Spinal cord (tissue), 10 donors: ENCODE results near the gene NFAT5. TPM values are rescaled to one million over a fixed set of nuclear protein-coding genes. Genes with fewer than 3 reads are reported as not detected.
"Not testable (repeated sequence)": the region's sequence is repeated elsewhere in the genome, so short reads cannot be mapped to it uniquely, and the experiment has no call there.

Experiments used
- DNase-seq, 6 donors: peaks; one replicate each; pipeline versions ENCODE4 v3.0.0 to v3.0.0-alpha.2; 2013 to 2015; ENCODE audit warnings: low spot score in 6 of 6, low read depth in 4 of 6
- H3K27ac ChIP-seq: one replicate; pipeline ENCODE4 v1.5.1; 2013; ENCODE audit warnings: low read depth, low read length, control low read depth
- H3K27me3 ChIP-seq: one replicate; pipeline ENCODE4 v1.6.1; 2013; ENCODE audit warnings: low read length; ENCODE audit not compliant: control insufficient read depth, insufficient read depth
- H3K36me3 ChIP-seq: one replicate; pipeline ENCODE4 v1.6.1; 2013; ENCODE audit warnings: low read length; ENCODE audit not compliant: control insufficient read depth, insufficient read depth
- H3K4me1 ChIP-seq: one replicate; pipeline ENCODE4 v1.6.1; 2013; ENCODE audit warnings: low read length; ENCODE audit not compliant: control insufficient read depth, insufficient read depth
- H3K4me3 ChIP-seq: one replicate; pipeline ENCODE4 v1.5.1; 2013; ENCODE audit warnings: low read depth, low read length, control low read depth
- H3K9me3 ChIP-seq: one replicate; pipeline ENCODE4 v1.6.1; 2013; ENCODE audit warnings: low read length; ENCODE audit not compliant: control insufficient read depth, insufficient read depth
- WGBS: methylation state at CpG from one replicate; pipeline ENCODE4 v1.1.5; 2013; ENCODE audit warnings: missing lambda C conversion rate; ENCODE audit not compliant: insufficient coverage; 5-methylcytosine and 5-hydroxymethylcytosine counted together
- polyA plus RNA-seq, 2 donors: library from polyadenylated mRNA; unstranded; fragments of 120-200 nt; gene quantifications; one replicate each; pipeline ENCODE4 v1.2.1, GENCODE V29; 2013; ENCODE audit not compliant: insufficient read length in 2 of 2
- total RNA-seq, 2 donors: library from RNA; depleted of rRNA in 1 of 2; stranded (reverse); fragments of 120-200 nt in 1 of 2; fragments of >200 nt in 1 of 2; gene quantifications; one replicate each; pipeline versions ENCODE4 v1.2.3 to v1.2.4, GENCODE V29; 2013 to 2014
- donor health status: healthy.

Gene NFAT5
- total and polyA plus RNA-seq, 4 donors, result 14.7 to 44.9 (median 26.4) TPM

GRCh38 chr16:69564845-69565670 is 708 bp upstream of the NFAT5 start:
- Histone ChIP-seq H3K36me3 (no peaks in the 10 kb centered on the region), H3K4me3 (peak overlapping the region; percentile 64), H3K9me3 (no peaks in the 10 kb centered on the region), H3K27ac (peak overlapping the region; percentile 84), H3K4me1 (peaks cover 5% of the 10 kb centered on the region), H3K27me3 (no peaks in the 10 kb centered on the region)
- WGBS, result 0% methylated on average over 17 of the region's 31 CpGs
- DNase-seq, result peak in 2 of 6 donors; percentile 4 to 52

- Histone ChIP-seq H3K27me3 (no peaks in the 10 kb centered on the region), H3K36me3 (no peaks in the 10 kb centered on the region), H3K9me3 (no peaks in the 10 kb centered on the region), H3K4me3 (peak overlapping the region; percentile 64), H3K27ac (peak overlapping the region; percentile 97), H3K4me1 (peaks cover 5% of the 10 kb centered on the region)
- peak in 1 of 6 donors; percentile 74 for DNase-seq
- WGBS, result under 1% methylated on average over 71 of the region's 75 CpGs
Observed at GRCh38 chr16:69566240-69566980, 644 bp downstream of the NFAT5 start.

DNA sequence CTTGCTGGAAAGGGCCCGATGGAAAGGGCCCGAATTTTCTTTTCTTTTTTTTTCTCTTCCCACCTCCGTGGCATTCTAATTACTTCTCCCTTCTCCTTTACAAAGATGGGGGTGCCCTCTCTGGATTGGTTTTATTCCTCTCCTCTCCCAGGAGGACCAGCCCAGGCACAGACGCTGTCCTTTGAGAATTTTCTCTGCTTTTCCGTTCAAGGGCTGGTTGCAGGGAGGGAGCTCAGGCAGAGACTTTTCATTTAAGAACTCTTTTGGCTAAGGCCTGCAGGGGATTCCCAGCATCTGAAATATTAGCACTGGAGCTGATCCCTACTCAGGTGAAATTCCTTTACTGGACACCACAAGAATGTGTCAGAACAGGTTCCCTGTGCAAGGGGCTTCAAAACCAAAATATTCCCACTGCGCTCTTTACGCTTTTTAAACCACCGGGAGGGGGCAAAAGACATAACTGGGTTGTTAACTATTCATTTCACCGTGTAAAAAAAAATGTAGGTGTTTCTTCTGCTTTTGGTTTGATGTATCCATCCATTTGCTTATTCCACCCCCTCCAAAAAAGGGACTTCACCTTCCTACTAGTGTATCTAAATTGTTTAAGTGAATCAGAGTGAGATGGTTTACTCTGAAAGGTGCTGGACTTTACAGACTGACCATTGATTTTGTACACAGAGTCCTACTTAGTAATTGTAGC is 1.4 kb downstream of the NFAT5 start:
- H3K4me3 ChIP-seq, result peak overlapping the region; percentile 64
- H3K36me3 ChIP-seq, result no peaks in the 10 kb centered on the region
- H3K27me3 ChIP-seq, result no peaks in the 10 kb centered on the region
- H3K4me1 ChIP-seq, result peaks cover 5% of the 10 kb centered on the region
- 0% methylated on average over 5 of the region's 9 CpGs for WGBS
- peak overlapping the region; percentile 97 for H3K27ac ChIP-seq
- no peaks in the 10 kb centered on the region for H3K9me3 ChIP-seq
- DNase-seq, result peak in 2 of 6 donors; percentile 35 to 70

DNA sequence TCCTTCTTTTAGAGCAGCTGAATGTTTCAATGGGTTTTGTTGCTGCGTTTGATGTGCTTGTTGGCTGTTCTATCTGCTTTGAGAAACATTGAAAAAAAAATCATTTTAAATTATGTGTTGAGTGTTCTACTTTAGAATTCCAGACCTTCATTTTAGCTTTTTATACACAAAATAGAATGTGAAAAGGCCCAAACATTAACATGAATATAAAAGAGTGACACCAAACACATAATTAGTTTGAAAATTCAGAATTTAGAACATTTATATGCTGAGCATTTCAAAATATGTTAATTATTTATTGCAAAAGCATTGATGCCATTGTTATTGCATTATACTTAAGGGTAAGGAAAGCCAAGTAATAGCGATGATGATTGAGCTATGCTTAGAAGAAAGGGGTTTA is 2.9 kb downstream of the NFAT5 start:
- no peak overlapping the region for H3K27ac ChIP-seq
- no peak overlapping the region for H3K4me3 ChIP-seq

DNA sequence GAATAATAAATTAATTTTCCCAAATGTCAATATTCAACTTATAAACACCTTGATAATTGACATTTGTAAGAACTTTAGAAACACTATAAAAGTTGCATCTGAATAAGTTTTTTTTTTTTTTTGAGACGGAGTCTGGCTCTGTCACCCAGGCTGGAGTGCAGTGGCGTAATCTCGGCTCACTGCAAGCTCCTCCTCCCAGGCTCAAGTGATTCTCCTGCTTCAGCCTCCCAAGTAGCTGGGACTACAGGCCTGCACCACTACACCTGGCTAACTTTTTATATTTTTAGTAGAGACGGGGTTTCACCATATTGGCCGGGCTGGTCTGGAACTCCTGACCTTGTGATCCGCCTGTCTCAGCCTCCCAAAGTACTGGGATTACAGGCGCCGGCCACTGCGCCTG is 13.0 kb downstream of the NFAT5 start:
- not testable (repeated sequence) for DNase-seq, H3K27ac ChIP-seq, H3K36me3 ChIP-seq, H3K4me1 ChIP-seq, H3K9me3 ChIP-seq, H3K27me3 ChIP-seq, H3K4me3 ChIP-seq
- WGBS, result no CpG with 5 or more reads among the region's 9 CpGs

More for the DNA sequence above, 2.9 kb downstream of the NFAT5 start:
- no CpG with 5 or more reads among the region's 2 CpGs for WGBS
- no peak for DNase-seq
- Histone ChIP-seq H3K4me1 (peaks cover 5% of the 10 kb centered on the region), H3K36me3 (no peaks in the 10 kb centered on the region), H3K9me3 (no peaks in the 10 kb centered on the region), H3K27me3 (no peaks in the 10 kb centered on the region)

- no CpG with 5 or more reads among the region's 2 CpGs for WGBS
- no peak overlapping the region for H3K4me3 ChIP-seq
- DNase-seq, result no peak
- no peaks in the 10 kb centered on the region for H3K9me3 ChIP-seq
- H3K27me3 ChIP-seq, result no peaks in the 10 kb centered on the region
- H3K4me1 ChIP-seq, result no peaks in the 10 kb centered on the region
- H3K36me3 ChIP-seq, result peaks cover 4% of the 10 kb centered on the region
- H3K27ac ChIP-seq, result no peak overlapping the region
Observed at GRCh38 chr16:69579783-69580481, 14.2 kb downstream of the NFAT5 start.

DNA sequence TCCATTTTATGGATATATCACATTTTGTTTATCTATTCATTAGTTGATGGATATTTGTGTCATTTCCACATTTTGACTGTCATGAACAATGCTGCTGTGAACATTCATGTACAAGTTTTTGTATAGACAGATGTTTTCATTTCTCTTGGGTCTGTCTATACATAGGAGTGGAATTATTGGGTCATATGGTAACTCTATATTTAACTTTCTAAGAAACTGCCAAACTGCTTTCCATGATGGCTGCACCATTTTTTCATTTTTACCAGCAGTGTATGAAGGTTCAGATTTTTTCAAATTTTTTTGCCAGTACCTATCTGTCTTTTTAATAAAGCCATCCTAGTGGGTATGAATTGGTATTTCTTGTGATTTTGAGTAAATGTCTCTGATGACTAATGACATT is 15.5 kb downstream of the NFAT5 start:
- H3K36me3 ChIP-seq, result peaks cover 4% of the 10 kb centered on the region
- no peaks in the 10 kb centered on the region for H3K4me1 ChIP-seq
- H3K9me3 ChIP-seq, result no peaks in the 10 kb centered on the region
- no peak for DNase-seq
- no peak overlapping the region for H3K4me3 ChIP-seq
- no peaks in the 10 kb centered on the region for H3K27me3 ChIP-seq
- H3K27ac ChIP-seq, result no peak overlapping the region

DNA sequence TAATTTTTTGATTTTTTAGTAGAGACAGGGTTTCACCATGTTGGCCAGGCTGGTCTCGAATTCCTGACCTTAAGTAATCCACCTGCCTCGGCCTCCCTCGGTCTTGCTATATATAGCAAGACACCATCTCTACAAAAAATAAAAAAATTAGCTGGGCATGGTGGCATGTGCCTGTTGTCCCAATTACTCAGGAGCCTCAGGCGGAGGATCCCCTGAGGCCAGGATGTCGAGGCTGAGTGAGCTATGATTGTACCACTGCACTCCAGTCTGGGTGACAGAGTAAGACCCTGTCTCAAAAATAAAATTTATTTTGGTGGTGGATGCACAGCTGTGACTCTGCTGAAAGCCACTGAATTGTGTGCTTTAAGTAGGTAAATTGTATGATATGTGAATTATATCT is 18.7 kb downstream of the NFAT5 start:
- WGBS, result 95% methylated on average over 3 of the region's 5 CpGs
- not testable (repeated sequence) for H3K4me1 ChIP-seq, DNase-seq

More for the DNA sequence above, 18.7 kb downstream of the NFAT5 start:
- not testable (repeated sequence) for H3K27ac ChIP-seq, H3K27me3 ChIP-seq, H3K4me3 ChIP-seq, H3K36me3 ChIP-seq, H3K9me3 ChIP-seq
